GM12878 (cell line): ENCODE measurements around the gene DNAAF5. TPM values are rescaled to one million over a fixed set of nuclear protein-coding genes. Genes with fewer than 3 reads are reported as not detected.

Experiments used
- ATAC-seq: fragments of 200-7000 bp; cut with Tn5 transposase; 3 replicates; pipeline ENCODE4 v1.9.1; 2020; ENCODE audit warnings: mild to moderate bottlenecking, moderate library complexity
- BruUV-seq: library from RNA; stranded (reverse); fragments of 400-500 nt; replicated peaks from 2 replicates; lab custom pipeline; 2021; lab: Mats Ljungman, UMichigan
- CTCF ChIA-PET: fragments of 300-600 bp; sonication (Branson Sonifier 250); formaldehyde crosslinking; extraction: SDS; loops from one replicate; lab custom pipeline; 2021; ENCODE audit warnings: inconsistent platforms; lab: Yijun Ruan, JAX
- POLR2A ChIA-PET: fragments of 350-600 bp; formaldehyde crosslinking; extraction: SDS; loops from one replicate; lab custom pipeline; 2021; ENCODE audit warnings: inconsistent platforms; lab: Charles Lee
- RAD21 ChIA-PET: fragments of 300-600 bp; sonication (Branson Sonifier 250); formaldehyde crosslinking; loops from one replicate; lab custom pipeline; 2023; ENCODE audit warnings: antibody characterized with exemption; ENCODE audit not compliant: unreplicated experiment; lab: Charles Lee
- SMC1A ChIA-PET: fragments of 300-600 bp; sonication (Branson Sonifier 250); formaldehyde crosslinking; loops from one replicate; lab custom pipeline; 2023; ENCODE audit not compliant: unreplicated experiment, uncharacterized antibody; lab: Charles Lee
- DNase-seq: peaks from one replicate; pipeline ENCODE4 v3.0.0-alpha.2; 2011; ENCODE audit warnings: low read depth, low spot score
- FAIRE-seq: peaks from 3 replicates; lab custom pipeline; 2011; peaks lifted over from hg19 to GRCh38; lab: Jason Lieb, UNC
- H2AFZ ChIP-seq: 2 replicates; pipeline ENCODE4 v1.6.0; 2011; ENCODE audit warnings: low read depth, low read length, control low read depth; ENCODE audit not compliant: control insufficient read depth
- H3K27ac ChIP-seq: 2 replicates; pipeline ENCODE4 v1.5.1; 2011; ENCODE audit warnings: control low read depth; ENCODE audit not compliant: control insufficient read depth, insufficient read depth
- H3K27me3 ChIP-seq, 2 experiments: replicated peaks in 1 of 2; 2 replicates each; pipeline versions ENCODE4 v1.6.0 to v1.6.1; 2011; ENCODE audit warnings: low read length in 1 of 2; ENCODE audit not compliant: control insufficient read depth in 2 of 2, insufficient read depth in 2 of 2
- H3K36me3 ChIP-seq, 2 experiments: 2 replicates each; pipeline ENCODE4 v1.5.1; 2011; ENCODE audit warnings: low read length in 1 of 2; ENCODE audit not compliant: control insufficient read depth in 2 of 2, insufficient read depth in 2 of 2
- H3K4me1 ChIP-seq: 2 replicates; pipeline ENCODE4 v1.6.1; 2011; ENCODE audit warnings: mild to moderate bottlenecking, low read length, moderate library complexity, mixed read lengths; ENCODE audit not compliant: control insufficient read depth, insufficient read depth
- H3K4me2 ChIP-seq: 2 replicates; pipeline ENCODE4 v1.6.0; 2011; ENCODE audit warnings: control low read depth; ENCODE audit not compliant: control insufficient read depth, insufficient read depth
- H3K4me3 ChIP-seq: fragments of 200-600 bp; sonication (generic); 2 replicates; pipeline ENCODE4 v1.5.1; 2016
- H3K79me2 ChIP-seq: 2 replicates; pipeline ENCODE4 v1.6.0; 2011; ENCODE audit warnings: low read length; ENCODE audit not compliant: control insufficient read depth, insufficient read depth
- H3K9ac ChIP-seq: 2 replicates; pipeline ENCODE4 v1.8.0; 2011; ENCODE audit warnings: low read length, control low read depth, mixed read lengths; ENCODE audit not compliant: control insufficient read depth, insufficient read depth
- H3K9me3 ChIP-seq: replicated peaks from 3 replicates; pipeline ENCODE4 v1.5.1; 2011; ENCODE audit warnings: mild to moderate bottlenecking, low read length; ENCODE audit not compliant: control insufficient read depth, insufficient read depth
- H4K20me1 ChIP-seq: 2 replicates; pipeline ENCODE4 v1.6.0; 2011; ENCODE audit not compliant: control insufficient read depth, insufficient read depth
- BCL11A ChIP-seq: IDR thresholded peaks from 2 replicates; pipeline ENCODE4 v1.6.1; 2011; ENCODE audit warnings: low read depth, low read length
- CHD2 ChIP-seq: IDR thresholded peaks from 2 replicates; pipeline ENCODE4 v1.6.1; 2011; ENCODE audit warnings: low read depth, low read length, improper control_type of control experiment, borderline replicate concordance
- E4F1 ChIP-seq: fragments of 450-650 bp; IDR thresholded peaks from 2 replicates; pipeline ENCODE4 v1.6.1; 2018; ENCODE audit warnings: borderline replicate concordance, mild to moderate bottlenecking; ENCODE audit not compliant: partially characterized antibody
- ESRRA ChIP-seq: IDR thresholded peaks from 2 replicates; pipeline ENCODE4 v1.6.1; 2012; ENCODE audit warnings: mild to moderate bottlenecking, low read length, improper control_type of control experiment
- HSF1 ChIP-seq: fragments of 150-350 bp; IDR thresholded peaks from 2 replicates; pipeline ENCODE4 v1.6.1; 2014; ENCODE audit warnings: mild to moderate bottlenecking, low read depth, low read length
- IRF4 ChIP-seq: IDR thresholded peaks from 2 replicates; pipeline ENCODE4 v1.6.1; 2011; ENCODE audit warnings: low read depth, low read length
- NKRF ChIP-seq: fragments of 450-650 bp; conservative IDR thresholded peaks from 2 replicates; pipeline ENCODE4 v1.6.1; 2017; ENCODE audit warnings: mild to moderate bottlenecking, moderate library complexity
- PRDM15 ChIP-seq: fragments of 450-650 bp; formaldehyde crosslinking; IDR thresholded peaks from 2 replicates; pipeline ENCODE4 v1.4.0; 2020; ENCODE audit warnings: mild to moderate bottlenecking, moderate library complexity
- SMC3 ChIP-seq: IDR thresholded peaks from 2 replicates; pipeline ENCODE4 v1.6.1; 2011; ENCODE audit warnings: low read length, improper control_type of control experiment, borderline replicate concordance
- ZBTB33 ChIP-seq: fragments of 450-650 bp; IDR thresholded peaks from 2 replicates; pipeline ENCODE4 v1.6.1; 2017; ENCODE audit warnings: mild to moderate bottlenecking
- WGBS: methylation state at CpG from one replicate; pipeline ENCODE4 v1.1.6; 2016; ENCODE audit warnings: low lambda C conversion rate; ENCODE audit not compliant: insufficient replicate concordance, insufficient coverage; ENCODE audit errors: missing lambda C conversion rate; 5-methylcytosine and 5-hydroxymethylcytosine counted together
- in situ Hi-C: fragments of 300-500 bp; cut with MboI; formaldehyde crosslinking; loops from 9 replicates; pipeline ENCODE4 v1.14.3; 2018; ENCODE audit warnings: mixed read lengths
- intact Hi-C: fragments of 100-400 bp; cut with micrococcal nuclease; formaldehyde crosslinking; loops from one replicate; pipeline ENCODE4 v1.14.2; 2022; ENCODE audit not compliant: unreplicated experiment
- polyA plus RNA-seq, 11 experiments: library from polyadenylated mRNA; depleted of rRNA in 4 of 11; unstranded in 6 of 11; stranded (reverse) in 5 of 11; fragments of >200 nt; fragmentation: Nextera tagmentation in 4 of 11; fragmentation: Illumina TruSeq in 1 of 11; extraction: Ambion mirVana in 4 of 11; extraction: Trizol in 1 of 11; gene quantifications; 1 replicate in 1 of 11; 2 replicates in 10 of 11; pipeline versions ENCODE4 v1.2.1 to v1.2.3, GENCODE V29; 2011 to 2016; ENCODE audit warnings: inconsistent platforms in 2 of 11, missing spikeins in 2 of 11, low read depth in 1 of 11
- total RNA-seq, 4 experiments: library from RNA; depleted of rRNA in 3 of 4; stranded (reverse); fragments of >200 nt in 3 of 4; fragmentation: Illumina TruSeq in 1 of 4; extraction: Trizol in 1 of 4; gene quantifications; 2 replicates each; pipeline versions ENCODE4 v1.2.1 to v1.2.3, GENCODE V29; 2013 to 2021

DNAAF5 gene
- total and polyA plus RNA-seq, 10 of the 15 experiments (the other 5 are each of a cell fraction or from before 2014, with no cell fraction given): 1.8 to 38.3 (median 9.2) TPM

- H3K79me2 ChIP-seq: no peaks in the 10 kb centered on the region
- ChIA-PET POLR2A (no interaction called here), SMC1A (no interaction called here), RAD21 (no interaction called here), CTCF (interaction anchor here (1.2 kb wide), 1 partner anchor 97 kb away, joined by 4 read pairs; no protein-coding TSS in a partner anchor)
- no peaks in the 10 kb centered on the region for H3K4me1 ChIP-seq
- intact Hi-C loops (no loop called here), in situ Hi-C loops (loop anchor here (5.0 kb wide), 1 partner anchor 459 kb away; no protein-coding TSS in a partner anchor)
- DNase-seq (no peak), FAIRE-seq (no peak), ATAC-seq (no peak)
- no peak overlapping the region for H3K27ac ChIP-seq
- H3K36me3 ChIP-seq: peaks cover 0 to 2% of the 10 kb centered on the region in 2 experiments; a peak in 3 of 4 replicates
- no TSS peak for BruUV-seq
- H3K9me3 ChIP-seq: no peaks in the 10 kb centered on the region
- no peak overlapping the region for H3K4me3 ChIP-seq
- H3K4me2 ChIP-seq: no peak overlapping the region
- no peak for TF ChIP-seq CHD2
- TF ChIP-seq HSF1: no peak
- no peak for TF ChIP-seq IRF4
- no peak for TF ChIP-seq ZBTB33
- TF ChIP-seq ESRRA: no peak
- TF ChIP-seq NKRF: no peak
- TF ChIP-seq SMC3: no peak
- TF ChIP-seq BCL11A: no peak
- TF ChIP-seq E4F1: no peak
- no peak for TF ChIP-seq PRDM15 (CRISPR knock-in tag)
- H4K20me1 ChIP-seq: no peaks in the 10 kb centered on the region
- WGBS: 97% methylated on average over 7 of the region's 10 CpGs
- H3K9ac ChIP-seq: no peak overlapping the region
- H3K27me3 ChIP-seq: no peaks in the 10 kb centered on the region
- no peak overlapping the region for H2AFZ ChIP-seq
These were observed 49.9 kb downstream of the DNAAF5 start for GRCh38 chr7:776381-776780.
